H9 (cell line): ENCODE measurements around the gene UBAP1. TPM values are rescaled to one million over a fixed set of nuclear protein-coding genes. Genes with fewer than 3 reads are reported as not detected.

ENCODE experiments used
- DNase-seq: peaks from one replicate; pipeline ENCODE4 v3.0.0-alpha.2; 2017
- H2AFZ ChIP-seq: one replicate; pipeline ENCODE4 v1.6.1; 2013; ENCODE audit warnings: mild to moderate bottlenecking, low read length, control low read depth, moderate library complexity
- H2AK5ac ChIP-seq: 2 replicates; pipeline ENCODE4 v1.6.1; 2013; ENCODE audit warnings: low read length, control low read depth, mixed read lengths; ENCODE audit not compliant: insufficient read length
- H2BK120ac ChIP-seq: one replicate; pipeline ENCODE4 v1.6.1; 2013; ENCODE audit warnings: low read depth, mild to moderate bottlenecking, low read length, control low read depth, inconsistent platforms; ENCODE audit not compliant: poor library complexity, severe bottlenecking
- H2BK12ac ChIP-seq: 2 replicates; pipeline ENCODE4 v1.6.1; 2013; ENCODE audit warnings: low read length, control low read depth, mixed read lengths, low read depth; ENCODE audit not compliant: insufficient read length
- H2BK15ac ChIP-seq: 2 replicates; pipeline ENCODE4 v1.6.1; 2013; ENCODE audit warnings: low read depth, low read length, control low read depth
- H2BK20ac ChIP-seq: one replicate; pipeline ENCODE4 v1.6.1; 2013; ENCODE audit warnings: low read depth, mild to moderate bottlenecking, low read length, control low read depth, inconsistent platforms; ENCODE audit not compliant: poor library complexity, severe bottlenecking
- H2BK5ac ChIP-seq: 2 replicates; pipeline ENCODE4 v1.6.1; 2013; ENCODE audit warnings: low read length, control low read depth, mixed read lengths; ENCODE audit not compliant: insufficient read length
- H3K14ac ChIP-seq: 2 replicates; pipeline ENCODE4 v1.6.1; 2013; ENCODE audit warnings: low read length, control low read depth; ENCODE audit not compliant: insufficient read depth
- H3K18ac ChIP-seq: 2 replicates; pipeline ENCODE4 v1.6.1; 2013; ENCODE audit warnings: low read depth, mild to moderate bottlenecking, mixed read lengths, low read length, control low read depth; ENCODE audit not compliant: insufficient read length
- H3K23ac ChIP-seq: 2 replicates; pipeline ENCODE4 v1.6.1; 2013; ENCODE audit warnings: low read length, control low read depth, mixed read lengths, low read depth; ENCODE audit not compliant: insufficient read length
- H3K23me2 ChIP-seq: 2 replicates; pipeline ENCODE4 v1.6.1; 2013; ENCODE audit warnings: low read depth, mild to moderate bottlenecking, mixed read lengths, low read length, control low read depth; ENCODE audit not compliant: insufficient read length, poor library complexity, severe bottlenecking
- H3K27ac ChIP-seq: 2 replicates; pipeline ENCODE4 v1.5.1; 2013; ENCODE audit warnings: low read length, control low read depth, mixed read lengths, low read depth; ENCODE audit not compliant: insufficient read length
- H3K27me3 ChIP-seq: 2 replicates; pipeline ENCODE4 v1.6.1; 2013; ENCODE audit warnings: low read length, control low read depth, inconsistent platforms; ENCODE audit not compliant: insufficient read depth
- H3K4ac ChIP-seq: 2 replicates; pipeline ENCODE4 v1.6.1; 2013; ENCODE audit warnings: low read depth, mild to moderate bottlenecking, control low read depth, inconsistent platforms, low read length, moderate library complexity
- H3K4me1 ChIP-seq: 2 replicates; pipeline ENCODE4 v1.6.1; 2013; ENCODE audit warnings: low read length, control low read depth, inconsistent platforms; ENCODE audit not compliant: insufficient read depth
- H3K4me2 ChIP-seq: 2 replicates; pipeline ENCODE4 v1.6.1; 2013; ENCODE audit warnings: low read length, control low read depth, mixed read lengths; ENCODE audit not compliant: insufficient read length, insufficient read depth
- H3K56ac ChIP-seq: 2 replicates; pipeline ENCODE4 v1.6.1; 2013; ENCODE audit warnings: low read depth, mild to moderate bottlenecking, mixed read lengths, low read length, control low read depth; ENCODE audit not compliant: insufficient read length
- H3K79me1 ChIP-seq: 2 replicates; pipeline ENCODE4 v1.6.1; 2013; ENCODE audit warnings: low read depth, mild to moderate bottlenecking, moderate library complexity, low read length, control low read depth, inconsistent platforms; ENCODE audit not compliant: insufficient read depth, poor library complexity, severe bottlenecking
- H3K79me2 ChIP-seq: 2 replicates; pipeline ENCODE4 v1.6.1; 2013; ENCODE audit warnings: low read length, control low read depth, inconsistent platforms; ENCODE audit not compliant: insufficient read depth
- H3K9ac ChIP-seq: 2 replicates; pipeline ENCODE4 v1.6.1; 2013; ENCODE audit warnings: low read length, control low read depth, mixed read lengths; ENCODE audit not compliant: insufficient read length; ENCODE audit errors: extremely low read depth
- H3K9me3 ChIP-seq: one replicate; pipeline ENCODE4 v1.6.1; 2013; ENCODE audit warnings: low read depth, low read length, inconsistent platforms; ENCODE audit not compliant: control insufficient read depth
- H3T11ph ChIP-seq: one replicate; pipeline ENCODE4 v1.6.1; 2013; ENCODE audit warnings: mild to moderate bottlenecking, low read length, control low read depth, inconsistent platforms
- H4K20me1 ChIP-seq: one replicate; pipeline ENCODE4 v1.6.1; 2013; ENCODE audit not compliant: control insufficient read depth, insufficient read length, insufficient read depth
- H4K5ac ChIP-seq: 2 replicates; pipeline ENCODE4 v1.6.1; 2013; ENCODE audit warnings: low read depth, mild to moderate bottlenecking, mixed read lengths, low read length, control low read depth; ENCODE audit not compliant: insufficient read length
- H4K8ac ChIP-seq: replicated peaks from 2 replicates; pipeline ENCODE4 v1.6.1; 2013; ENCODE audit warnings: low read length, control low read depth, mixed read lengths, low read depth; ENCODE audit not compliant: insufficient read length
- H4K91ac ChIP-seq: 2 replicates; pipeline ENCODE4 v1.6.1; 2013; ENCODE audit warnings: low read depth, mild to moderate bottlenecking, moderate library complexity, mixed read lengths, low read length, control low read depth; ENCODE audit not compliant: insufficient read length
- H3K27ac Mint-ChIP-seq, 3 experiments: 2 replicates in 2 of 3; 3 replicates in 1 of 3; pipeline ENCODE4 v1.8.0; 2020 to 2021; ENCODE audit warnings: mixed read lengths in 3 of 3, mild to moderate bottlenecking in 1 of 3, moderate library complexity in 1 of 3
- H3K27me3 Mint-ChIP-seq: 2 replicates; pipeline ENCODE4 v1.8.0; 2021; ENCODE audit warnings: low read depth, mild to moderate bottlenecking, moderate library complexity, mixed read lengths
- H3K36me3 Mint-ChIP-seq, 3 experiments: 2 replicates in 2 of 3; 3 replicates in 1 of 3; pipeline ENCODE4 v1.8.0; 2020 to 2021; ENCODE audit warnings: low read depth in 3 of 3, mixed read lengths in 3 of 3; ENCODE audit not compliant: insufficient read depth in 1 of 3
- H3K4me1 Mint-ChIP-seq, 2 experiments: 2 replicates each; pipeline ENCODE4 v1.8.0; 2020; ENCODE audit warnings: mixed read lengths in 2 of 2
- H3K4me3 Mint-ChIP-seq, 2 experiments: 2 replicates in 1 of 2; 3 replicates in 1 of 2; pipeline ENCODE4 v1.8.0; 2020 to 2021; ENCODE audit warnings: mild to moderate bottlenecking in 2 of 2, mixed read lengths in 2 of 2, moderate library complexity in 1 of 2
- H3K9me3 Mint-ChIP-seq, 2 experiments: 2 replicates in 1 of 2; 3 replicates in 1 of 2; pipeline ENCODE4 v1.8.0; 2020; ENCODE audit warnings: mild to moderate bottlenecking in 2 of 2, mixed read lengths in 2 of 2, moderate library complexity in 1 of 2
- CTCF ChIP-seq: fragments of 200-600 bp; sonication (generic); conservative IDR thresholded peaks from 3 replicates; pipeline ENCODE4 v1.8.0; 2021; ENCODE audit warnings: antibody characterized with exemption, mild to moderate bottlenecking
- WGBS: extraction: QIAGEN DNeasy Blood & Tissue Kit; methylation state at CpG from one replicate; pipeline ENCODE4 v1.1.7; 2013; ENCODE audit warnings: missing lambda C conversion rate, low lambda C conversion rate, mixed read lengths; ENCODE audit not compliant: insufficient read length; ENCODE audit errors: extremely low coverage; 5-methylcytosine and 5-hydroxymethylcytosine counted together
- total RNA-seq: library from RNA; stranded (reverse); gene quantifications from 2 replicates; pipeline ENCODE4 v1.2.1, GENCODE V29; 2021

UBAP1 gene
- total RNA-seq, 1 experiment from 2014 or later = 32.6 TPM

- H4K5ac ChIP-seq = no peak overlapping the region
- H3K79me1 ChIP-seq = no peaks in the 10 kb centered on the region
- H3K4ac ChIP-seq = no peak overlapping the region
- H4K91ac ChIP-seq = no peak overlapping the region
- no peak overlapping the region for H3K56ac ChIP-seq
- WGBS = no CpG with 5 or more reads among the region's 10 CpGs
- no peak overlapping the region for H3K23ac ChIP-seq
- H3K79me2 ChIP-seq = no peaks in the 10 kb centered on the region
- H2BK20ac ChIP-seq = no peak overlapping the region
- H2AK5ac ChIP-seq = no peak overlapping the region
- no peak overlapping the region for H4K8ac ChIP-seq
- no peaks in the 10 kb centered on the region for H3K4me1 ChIP-seq
- no peak for TF ChIP-seq CTCF
- no peak for DNase-seq
- H3K4me2 ChIP-seq = no peak overlapping the region
- H2BK12ac ChIP-seq = no peak overlapping the region
- H3K9ac ChIP-seq = no peak overlapping the region
- no peak overlapping the region for H2BK15ac ChIP-seq
- H2AFZ ChIP-seq = no peak overlapping the region
- no peaks in the 10 kb centered on the region for H3K23me2 ChIP-seq
- no peak overlapping the region for H3K27ac ChIP-seq
- H3T11ph ChIP-seq = no peak overlapping the region
- H3K4me3 Mint-ChIP-seq = no peak overlapping the region
- H3K14ac ChIP-seq = no peak overlapping the region
- H3K27me3 ChIP-seq = no peaks in the 10 kb centered on the region
- no peak overlapping the region for H3K18ac ChIP-seq
- H3K9me3 ChIP-seq = no peaks in the 10 kb centered on the region
- no peak overlapping the region for H2BK5ac ChIP-seq
- H3K27me3 Mint-ChIP-seq = no peaks in the 10 kb centered on the region
- H3K36me3 Mint-ChIP-seq = peaks cover 0 to 4% (median 3%) of the 10 kb centered on the region in 3 experiments; a peak in 5 of 7 replicates
- H3K9me3 Mint-ChIP-seq = no peaks in the 10 kb centered on the region
- no peak overlapping the region for H2BK120ac ChIP-seq
- H3K4me1 Mint-ChIP-seq = no peaks in the 10 kb centered on the region
- H3K27ac Mint-ChIP-seq = no peak overlapping the region; a peak in 1 of 7 replicates
- H4K20me1 ChIP-seq = no peaks in the 10 kb centered on the region
Measured at GRCh38 chr9:34259315-34259714, 80.5 kb downstream of the UBAP1 start.
